H1 (cell line): ENCODE measurements around the gene MYPN. TPM values are rescaled to one million over a fixed set of nuclear protein-coding genes. Genes with fewer than 3 reads are reported as not detected.

Source experiments
- CTCF ChIA-PET: fragments of 300-600 bp; sonication (Branson Sonifier 250); formaldehyde crosslinking; loops from one replicate; lab custom pipeline; 2021; ENCODE audit not compliant: partially characterized antibody; lab: Charles Lee
- POLR2A ChIA-PET: fragments of 300-600 bp; sonication (Branson Sonifier 250); formaldehyde crosslinking; loops from one replicate; lab custom pipeline; 2021; ENCODE audit warnings: inconsistent platforms; ENCODE audit not compliant: partially characterized antibody; lab: Charles Lee
- DNase-seq, 2 experiments: peaks; one replicate each; pipeline versions ENCODE4 v3.0.0 to v3.0.0-alpha.2; 2010 to 2022; ENCODE audit warnings: low spot score in 2 of 2, low read depth in 1 of 2, mixed read lengths in 1 of 2
- FAIRE-seq: peaks from 2 replicates; lab custom pipeline; 2011; peaks lifted over from hg19 to GRCh38; lab: Jason Lieb, UNC
- H2AFZ ChIP-seq: 2 replicates; pipeline ENCODE4 v1.8.1; 2012; ENCODE audit warnings: low read length, inconsistent platforms
- H2AK5ac ChIP-seq: 2 replicates; pipeline ENCODE4 v1.6.1; 2013; ENCODE audit warnings: low read depth, low read length
- H2BK120ac ChIP-seq: replicated peaks from 2 replicates; pipeline ENCODE3; 2013; ENCODE audit warnings: low read depth, low read length, inconsistent platforms
- H2BK12ac ChIP-seq: 2 replicates; pipeline ENCODE4 v1.6.1; 2013; ENCODE audit warnings: low read depth, low read length
- H2BK15ac ChIP-seq: 2 replicates; pipeline ENCODE4 v1.6.1; 2013; ENCODE audit warnings: low read length
- H2BK20ac ChIP-seq: 2 replicates; pipeline ENCODE4 v1.6.1; 2013; ENCODE audit warnings: low read length
- H2BK5ac ChIP-seq: 2 replicates; pipeline ENCODE4 v1.6.1; 2013; ENCODE audit warnings: low read depth, low read length
- H3K14ac ChIP-seq: 2 replicates; pipeline ENCODE4 v1.6.1; 2013; ENCODE audit warnings: inconsistent platforms; ENCODE audit not compliant: insufficient read length
- H3K18ac ChIP-seq: 2 replicates; pipeline ENCODE4 v1.6.1; 2013; ENCODE audit warnings: low read length; ENCODE audit errors: extremely low read depth
- H3K23ac ChIP-seq: 2 replicates; pipeline ENCODE4 v1.6.1; 2013; ENCODE audit warnings: inconsistent platforms; ENCODE audit not compliant: insufficient read length
- H3K23me2 ChIP-seq: 2 replicates; pipeline ENCODE4 v1.6.1; 2013; ENCODE audit warnings: low read depth, low read length
- H3K27ac ChIP-seq: 2 replicates; pipeline ENCODE4 v1.6.1; 2011; ENCODE audit warnings: low read depth, low read length, inconsistent platforms
- H3K27me3 ChIP-seq, 4 experiments: replicated peaks in 1 of 4; 1 replicate in 1 of 4; 2 replicates in 3 of 4; pipeline versions ENCODE4 v1.6.1 to v1.8.1; 2011 to 2013; ENCODE audit warnings: low read length in 3 of 4, mild to moderate bottlenecking in 3 of 4, inconsistent platforms in 2 of 4, mixed read lengths in 2 of 4, moderate library complexity in 1 of 4; ENCODE audit not compliant: control insufficient read depth in 3 of 4, insufficient read depth in 3 of 4; ENCODE audit errors: extremely low read depth in 1 of 4
- H3K36me3 ChIP-seq, 4 experiments: 2 replicates each; pipeline versions ENCODE4 v1.6.1 to v1.8.1; 2011 to 2013; ENCODE audit warnings: mild to moderate bottlenecking in 4 of 4, low read length in 3 of 4, moderate library complexity in 2 of 4, control low read depth in 1 of 4, inconsistent platforms in 1 of 4; ENCODE audit not compliant: insufficient read depth in 4 of 4, control insufficient read depth in 2 of 4
- H3K4ac ChIP-seq: replicated peaks from 2 replicates; pipeline ENCODE3; 2013; ENCODE audit warnings: low read length, low read depth, mixed read lengths, inconsistent platforms; ENCODE audit not compliant: insufficient read length
- H3K4me1 ChIP-seq, 4 experiments: replicated peaks in 1 of 4; 1 replicate in 1 of 4; 2 replicates in 3 of 4; pipeline versions ENCODE4 v1.6.1 to v1.8.1; 2011 to 2013; ENCODE audit warnings: low read length in 3 of 4, inconsistent platforms in 2 of 4, mixed read lengths in 1 of 4; ENCODE audit not compliant: insufficient read depth in 4 of 4, control insufficient read depth in 3 of 4
- H3K4me2 ChIP-seq, 2 experiments: 2 replicates each; pipeline versions ENCODE4 v1.6.1 to v1.8.1; 2011 to 2013; ENCODE audit warnings: low read depth in 2 of 2, low read length in 2 of 2, control low read depth in 1 of 2, inconsistent platforms in 1 of 2, mild to moderate bottlenecking in 1 of 2; ENCODE audit not compliant: insufficient read depth in 1 of 2
- H3K4me3 ChIP-seq, 4 experiments: fragments of 200-600, 300-600 bp in 1 of 4; sonication (generic), shearing (Covaris generic), sonication (Bioruptor Twin) in 1 of 4; 2 replicates each; pipeline versions ENCODE4 v1.5.1 to v1.8.1; 2011 to 2016; ENCODE audit warnings: low read length in 4 of 4, low read depth in 3 of 4, control low read depth in 2 of 4, inconsistent platforms in 2 of 4, mild to moderate bottlenecking in 2 of 4, mixed read lengths in 1 of 4, moderate library complexity in 1 of 4; ENCODE audit not compliant: insufficient read depth in 2 of 4; ENCODE audit errors: extremely low read depth in 1 of 4
- H3K56ac ChIP-seq: replicated peaks from 2 replicates; pipeline ENCODE3; 2013; ENCODE audit warnings: low read depth, mild to moderate bottlenecking, mixed read lengths, low read length, inconsistent platforms; ENCODE audit not compliant: insufficient read length
- H3K79me1 ChIP-seq: 2 replicates; pipeline ENCODE4 v1.6.1; 2013; ENCODE audit warnings: low read depth, low read length, control low read depth
- H3K79me2 ChIP-seq, 2 experiments: 2 replicates each; pipeline versions ENCODE4 v1.6.1 to v1.8.1; 2012 to 2013; ENCODE audit warnings: low read length in 2 of 2, mild to moderate bottlenecking in 2 of 2, inconsistent platforms in 1 of 2; ENCODE audit not compliant: insufficient read depth in 2 of 2, control insufficient read depth in 1 of 2
- H3K9ac ChIP-seq, 4 experiments: replicated peaks in 1 of 4; 1 replicate in 1 of 4; 2 replicates in 3 of 4; pipeline versions ENCODE4 v1.6.1 to v1.8.1; 2011 to 2013; ENCODE audit warnings: low read depth in 3 of 4, low read length in 3 of 4, control low read depth in 2 of 4, mild to moderate bottlenecking in 2 of 4, moderate library complexity in 2 of 4, inconsistent platforms in 1 of 4; ENCODE audit errors: extremely low read depth in 1 of 4
- H3K9me3 ChIP-seq, 2 experiments: 2 replicates each; pipeline versions ENCODE4 v1.6.1 to v1.8.1; 2012 to 2013; ENCODE audit warnings: mild to moderate bottlenecking in 2 of 2, moderate library complexity in 2 of 2, control low read depth in 1 of 2, inconsistent platforms in 1 of 2, low read depth in 1 of 2, low read length in 1 of 2, mixed read lengths in 1 of 2; ENCODE audit not compliant: insufficient read depth in 2 of 2
- H4K20me1 ChIP-seq, 2 experiments: replicated peaks in 1 of 2; 2 replicates each; pipeline versions ENCODE3 to v1.8.1; 2011 to 2013; ENCODE audit warnings: inconsistent platforms in 2 of 2, low read length in 2 of 2, mild to moderate bottlenecking in 1 of 2; ENCODE audit not compliant: insufficient read depth in 2 of 2, control insufficient read depth in 1 of 2
- H4K5ac ChIP-seq: 2 replicates; pipeline ENCODE4 v1.6.1; 2013; ENCODE audit warnings: low read length, low read depth, mixed read lengths, inconsistent platforms; ENCODE audit not compliant: insufficient read length
- H4K8ac ChIP-seq: 2 replicates; pipeline ENCODE4 v1.8.0; 2013; ENCODE audit warnings: mild to moderate bottlenecking, moderate library complexity, low read length, inconsistent platforms; ENCODE audit not compliant: insufficient read depth; ENCODE audit errors: extremely low read depth
- H4K91ac ChIP-seq: replicated peaks from 2 replicates; pipeline ENCODE3; 2013; ENCODE audit warnings: low read length, mixed read lengths, inconsistent platforms; ENCODE audit not compliant: insufficient read length
- RNF2 ChIP-seq: fragments of 200-900, 300-1000 bp; sonication (generic); IDR thresholded peaks from 2 replicates; pipeline ENCODE4 v1.7.1; 2016; ENCODE audit warnings: borderline replicate concordance, low read depth, mild to moderate bottlenecking, antibody characterized with exemption, low read length; ENCODE audit not compliant: poor library complexity, severe bottlenecking; ENCODE audit errors: missing control alignments
- WGBS, 2 experiments: shearing (Covaris generic) in 1 of 2; methylation state at CpG; one replicate each; pipeline versions ENCODE4 v1.1.6 to v1.1.7; 2013 to 2015; ENCODE audit warnings: low lambda C conversion rate in 2 of 2, mixed read lengths in 2 of 2, inconsistent platforms in 1 of 2, low coverage in 1 of 2, missing lambda C conversion rate in 1 of 2; ENCODE audit not compliant: insufficient replicate concordance in 2 of 2, insufficient coverage in 1 of 2, insufficient read length in 1 of 2; ENCODE audit errors: extremely low coverage in 1 of 2, missing lambda C conversion rate in 1 of 2; 5-methylcytosine and 5-hydroxymethylcytosine counted together
- polyA plus RNA-seq, 7 experiments: library from polyadenylated mRNA; depleted of rRNA in 3 of 7; stranded (reverse) in 5 of 7; unstranded in 2 of 7; fragments of >200 nt in 5 of 7; fragments of 200-250 nt in 2 of 7; gene quantifications; 1 replicate in 5 of 7; 2 replicates in 1 of 7; 4 replicates in 1 of 7; pipeline versions ENCODE4 v1.2.1 to v1.2.3, GENCODE V29; 2011 to 2013; ENCODE audit warnings: missing spikeins in 2 of 7, mixed read lengths in 2 of 7
- total RNA-seq: library from RNA; stranded (reverse); fragmentation: NEBNext Ultra II Directional; extraction: Animal tissue kit (Norgen Biotek cat#: 25700); gene quantifications from 2 replicates; pipeline ENCODE4 v1.2.1, GENCODE V29; 2021

MYPN gene
- total and polyA plus RNA-seq, 2 of the 8 experiments (the other 6 are each of a cell fraction or from before 2014, with no cell fraction given) = not detected

DNA sequence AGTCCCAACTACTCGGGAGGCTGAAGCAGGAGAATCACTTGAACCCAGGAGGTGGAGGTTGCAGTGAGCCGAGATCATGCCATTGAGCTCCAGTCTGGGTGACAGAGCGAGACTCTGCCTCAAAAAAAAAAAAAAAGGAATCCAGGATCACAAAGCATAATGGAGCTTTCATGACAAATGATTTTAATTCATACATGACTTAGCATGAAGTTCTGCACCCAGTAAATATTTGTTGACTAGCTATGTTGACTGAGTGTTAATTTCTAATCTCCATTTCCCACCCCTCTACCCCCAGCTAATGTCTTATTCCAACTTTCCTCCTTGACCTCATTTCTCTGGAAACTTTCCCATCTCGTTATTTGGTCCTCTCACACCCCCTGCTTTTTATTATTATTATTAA is 69.3 kb downstream of the MYPN start:
- Histone ChIP-seq H2BK5ac (no peak overlapping the region), H3K18ac (no peak overlapping the region), H2BK120ac (no peak overlapping the region), H4K8ac (no peak overlapping the region), H2BK12ac (no peak overlapping the region), H3K9ac (no peak overlapping the region), H2AFZ (no peak overlapping the region), H3K4me2 (no peak overlapping the region), H3K4me1 (no peaks in the 10 kb centered on the region), H3K23me2 (no peaks in the 10 kb centered on the region; the same call in 1 of the 2 replicates), H4K91ac (no peak overlapping the region), H3K36me3 (no peaks in the 10 kb centered on the region), H2BK15ac (no peak overlapping the region), H3K4ac (no peak overlapping the region), H3K9me3 (no peaks in the 10 kb centered on the region), H4K20me1 (no peaks in the 10 kb centered on the region), H4K5ac (no peak overlapping the region), H3K56ac (no peak overlapping the region), H3K79me2 (no peaks in the 10 kb centered on the region), H3K27ac (no peak overlapping the region), H3K27me3 (no peaks in the 10 kb centered on the region), H3K79me1 (no peaks in the 10 kb centered on the region), H2AK5ac (no peak overlapping the region), H3K4me3 (no peak overlapping the region), H3K14ac (no peak overlapping the region), H2BK20ac (no peak overlapping the region), H3K23ac (no peak overlapping the region)
- WGBS, 2 experiments = 86% methylated on average over 4 of the region's 4 CpGs; no CpG with 5 or more reads in 1 of the 2 experiments
- CTCF ChIA-PET = interaction anchor here (0.6 kb wide), 1 partner anchor 108 kb away, joined by 3 read pairs; no protein-coding TSS in a partner anchor
- FAIRE-seq (no peak), DNase-seq (no peak)
- POLR2A ChIA-PET = interaction anchor here (0.6 kb wide), 1 partner anchor 280 kb away, joined by 3 read pairs; no protein-coding TSS in a partner anchor
- no peak for TF ChIP-seq RNF2
